IMR-90 (cell line): ENCODE results near the gene CD72.
"Not testable (repeated sequence)": the region's sequence is repeated elsewhere in the genome, so short reads cannot be mapped to it uniquely, and the experiment has no call there.

Experiments
- CEBPB ChIP-seq: IDR thresholded peaks from 2 replicates; pipeline ENCODE4 v1.6.1; 2012; ENCODE audit warnings: low read depth, low read length, improper control_type of control experiment
- MXI1 ChIP-seq: IDR thresholded peaks from 2 replicates; pipeline ENCODE4 v1.6.1; 2012; ENCODE audit warnings: low read depth, mild to moderate bottlenecking, low read length, moderate library complexity, borderline replicate concordance
- POLR2A ChIP-seq: IDR thresholded peaks from 2 replicates; pipeline ENCODE4 v1.6.1; 2012; ENCODE audit warnings: mild to moderate bottlenecking, low read depth, low read length
- RFX5 ChIP-seq: IDR thresholded peaks from 2 replicates; pipeline ENCODE4 v1.8.0; 2012; ENCODE audit warnings: low read depth, mild to moderate bottlenecking, low read length, moderate library complexity
- TF ChIP-seq, protein P1 (sequence below): conservative IDR thresholded peaks from 2 replicates; pipeline ENCODE4 v1.5.1; 2012; ENCODE audit warnings: mild to moderate bottlenecking, low read depth, low read length, improper control_type of control experiment

DNA sequence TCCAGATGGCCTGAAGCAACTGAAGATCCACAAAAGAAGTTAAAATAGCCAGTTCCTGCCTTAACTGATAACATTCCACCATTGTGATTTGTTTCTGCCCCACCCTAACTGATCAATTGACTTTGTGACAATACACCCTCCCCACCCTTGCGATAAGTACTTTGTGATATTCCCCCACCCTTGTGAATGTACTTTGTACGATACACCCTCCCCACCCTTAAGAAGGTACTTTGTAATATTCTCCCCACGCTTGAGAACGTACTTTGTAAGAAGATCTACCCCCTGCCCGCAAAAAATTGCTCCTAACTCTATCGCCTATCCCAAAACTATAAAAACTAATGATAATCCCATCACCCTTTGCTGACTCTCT, 18.6 kb upstream of the CD72 start:
- TF ChIP-seq, protein P1, sequence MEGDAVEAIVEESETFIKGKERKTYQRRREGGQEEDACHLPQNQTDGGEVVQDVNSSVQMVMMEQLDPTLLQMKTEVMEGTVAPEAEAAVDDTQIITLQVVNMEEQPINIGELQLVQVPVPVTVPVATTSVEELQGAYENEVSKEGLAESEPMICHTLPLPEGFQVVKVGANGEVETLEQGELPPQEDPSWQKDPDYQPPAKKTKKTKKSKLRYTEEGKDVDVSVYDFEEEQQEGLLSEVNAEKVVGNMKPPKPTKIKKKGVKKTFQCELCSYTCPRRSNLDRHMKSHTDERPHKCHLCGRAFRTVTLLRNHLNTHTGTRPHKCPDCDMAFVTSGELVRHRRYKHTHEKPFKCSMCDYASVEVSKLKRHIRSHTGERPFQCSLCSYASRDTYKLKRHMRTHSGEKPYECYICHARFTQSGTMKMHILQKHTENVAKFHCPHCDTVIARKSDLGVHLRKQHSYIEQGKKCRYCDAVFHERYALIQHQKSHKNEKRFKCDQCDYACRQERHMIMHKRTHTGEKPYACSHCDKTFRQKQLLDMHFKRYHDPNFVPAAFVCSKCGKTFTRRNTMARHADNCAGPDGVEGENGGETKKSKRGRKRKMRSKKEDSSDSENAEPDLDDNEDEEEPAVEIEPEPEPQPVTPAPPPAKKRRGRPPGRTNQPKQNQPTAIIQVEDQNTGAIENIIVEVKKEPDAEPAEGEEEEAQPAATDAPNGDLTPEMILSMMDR = not testable (repeated sequence)
- not testable (repeated sequence) for TF ChIP-seq POLR2A, MXI1, RFX5, CEBPB
